Cardiac fibroblast (primary cell): ENCODE measurements around the gene IQGAP1.

Experiments
- DNase-seq, 2 donors: peaks; one replicate each; pipeline versions ENCODE4 v3.0.0 to v3.0.0-alpha.2; 2010; ENCODE audit warnings: low read depth in 2 of 2
- H3K4me3 ChIP-seq, 2 donors: replicated peaks in 1 of 2; 1 replicate in 1 of 2; 2 replicates in 1 of 2; pipeline ENCODE4 v1.5.1; 2011; ENCODE audit warnings: low read depth in 2 of 2, low read length in 2 of 2, mild to moderate bottlenecking in 2 of 2, moderate library complexity in 1 of 2
- CTCF ChIP-seq: IDR thresholded peaks from one replicate; pipeline ENCODE4 v1.5.1; 2011; ENCODE audit warnings: low read depth, mild to moderate bottlenecking, low read length, inconsistent platforms

The IQGAP1 gene

GRCh38 chr15:90465140-90465929, 77.3 kb downstream of the IQGAP1 start:
- no peak overlapping the region for H3K4me3 ChIP-seq
- peak; percentile 74 to 87 for DNase-seq
- TF ChIP-seq CTCF = no peak

- no peak for TF ChIP-seq CTCF
- H3K4me3 ChIP-seq = no peak overlapping the region
- DNase-seq = peak in 1 of 2 donors; percentile 72
These were observed 78.0 kb downstream of the IQGAP1 start for GRCh38 chr15:90465930-90466567.

GRCh38 chr15:90469723-90470122, 81.7 kb downstream of the IQGAP1 start:
- no peak overlapping the region for H3K4me3 ChIP-seq
- TF ChIP-seq CTCF = no peak
- DNase-seq = no peak

- H3K4me3 ChIP-seq = no peak overlapping the region
- DNase-seq = no peak
These were observed 82.4 kb downstream of the IQGAP1 start for GRCh38 chr15:90470453-90470852.

GRCh38 chr15:90471126-90471525, 83.1 kb downstream of the IQGAP1 start:
- TF ChIP-seq CTCF = no peak
- H3K4me3 ChIP-seq = no peak overlapping the region
- no peak for DNase-seq

More at GRCh38 chr15:90470453-90470852, 82.4 kb downstream of the IQGAP1 start:
- TF ChIP-seq CTCF = no peak

GRCh38 chr15:90471769-90472168, 83.7 kb downstream of the IQGAP1 start:
- DNase-seq = no peak
- TF ChIP-seq CTCF = no peak
- no peak overlapping the region for H3K4me3 ChIP-seq
